DMS153 treated with DMSO at 0.1 percent for 48 hours (cell line): Measurements from ENCODE around the gene DBF4B.

ENCODE experiments used
- DNase-seq: peaks from one replicate; lab custom pipeline; 2025; ENCODE audit not compliant: unreplicated experiment; lab: John Stamatoyannopoulos, UW

DBF4B gene

DNA sequence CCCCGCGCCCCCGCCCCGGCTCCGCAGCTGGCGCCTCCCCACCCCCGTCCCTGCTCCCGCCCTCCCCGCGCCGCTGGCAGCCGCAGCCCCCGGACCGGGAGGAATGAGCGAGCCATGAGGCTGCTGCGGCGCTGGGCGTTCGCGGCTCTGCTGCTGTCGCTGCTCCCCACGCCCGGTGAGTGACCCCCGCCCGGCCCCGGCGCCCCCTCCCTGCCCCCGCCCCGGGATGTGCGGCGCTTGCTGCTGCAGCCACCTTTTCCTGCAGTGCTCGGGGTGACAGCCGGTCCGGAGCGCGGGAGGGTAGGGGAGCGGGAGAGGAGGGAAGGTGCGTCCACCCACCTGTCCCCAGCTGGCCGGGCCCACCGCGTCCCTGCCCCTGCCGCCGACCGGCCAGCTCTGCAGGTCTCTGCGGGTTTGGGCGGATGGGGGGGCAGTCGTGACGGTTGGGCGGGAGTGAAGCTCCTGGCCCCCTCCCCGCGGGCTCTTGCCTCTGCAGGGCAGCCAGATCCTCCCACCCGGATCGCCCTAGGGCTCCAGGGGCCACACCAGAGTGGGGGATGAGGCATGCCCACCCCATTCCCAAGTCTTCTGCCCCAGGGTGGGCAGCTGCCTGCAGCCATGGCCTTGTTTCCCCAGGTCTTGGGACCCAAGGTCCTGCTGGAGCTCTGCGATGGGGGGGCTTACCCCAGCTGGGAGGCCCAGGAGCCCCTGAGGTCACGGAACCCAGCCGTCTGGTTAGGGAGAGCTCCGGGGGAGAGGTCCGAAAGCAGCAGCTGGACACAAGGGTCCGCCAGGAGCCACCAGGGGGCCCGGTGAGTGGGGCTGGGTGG is 50.8 kb downstream of the DBF4B start:
- no peak for DNase-seq

GRCh38 chr17:44759916-44760243 is 51.4 kb downstream of the DBF4B start:
- DNase-seq, result no peak

GRCh38 chr17:44760474-44761308 is 52.2 kb downstream of the DBF4B start:
- DNase-seq, result no peak

DNA sequence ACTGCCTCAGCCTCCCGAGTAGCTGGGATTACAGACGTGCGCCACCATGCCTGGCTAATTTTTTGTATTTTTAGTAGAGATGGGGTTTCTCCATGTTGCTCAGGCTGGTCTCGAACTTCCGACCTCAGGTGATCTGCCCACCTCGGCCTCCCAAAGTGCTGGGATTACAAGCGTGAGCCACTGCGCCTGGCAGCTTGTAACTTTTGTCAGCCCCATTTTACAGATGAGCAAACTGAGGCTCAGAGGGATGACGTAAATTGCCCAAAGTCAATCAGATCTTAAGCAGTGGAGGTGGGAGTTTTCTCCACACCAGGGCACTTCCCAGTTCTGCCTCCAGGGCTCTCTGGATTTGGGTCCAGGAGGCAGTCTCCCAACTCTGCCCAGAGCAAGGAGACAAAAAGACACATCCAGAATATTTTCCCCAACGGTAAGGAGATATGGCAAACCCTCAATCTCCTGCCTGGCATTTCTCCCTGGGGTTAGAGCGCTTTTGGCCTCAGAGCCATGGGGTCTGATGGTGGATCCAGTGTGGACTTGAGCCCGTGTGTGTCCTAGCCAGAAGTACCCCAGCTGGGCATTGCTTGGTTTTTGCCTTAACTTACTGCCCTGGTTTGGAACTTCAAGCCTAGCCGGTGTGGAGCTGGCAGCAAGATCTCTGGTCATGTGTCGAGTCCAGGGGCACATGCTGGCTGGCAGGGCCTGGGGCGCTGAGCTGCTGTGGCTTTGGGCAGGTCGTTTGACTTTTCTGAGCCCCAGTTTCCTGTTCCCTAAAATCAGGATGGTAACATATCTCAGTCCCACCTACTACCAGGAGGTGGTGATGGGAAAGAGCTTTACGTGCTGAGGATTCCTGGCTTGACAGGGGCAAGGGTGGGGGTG is 53.7 kb downstream of the DBF4B start:
- DNase-seq, result no peak

DNA sequence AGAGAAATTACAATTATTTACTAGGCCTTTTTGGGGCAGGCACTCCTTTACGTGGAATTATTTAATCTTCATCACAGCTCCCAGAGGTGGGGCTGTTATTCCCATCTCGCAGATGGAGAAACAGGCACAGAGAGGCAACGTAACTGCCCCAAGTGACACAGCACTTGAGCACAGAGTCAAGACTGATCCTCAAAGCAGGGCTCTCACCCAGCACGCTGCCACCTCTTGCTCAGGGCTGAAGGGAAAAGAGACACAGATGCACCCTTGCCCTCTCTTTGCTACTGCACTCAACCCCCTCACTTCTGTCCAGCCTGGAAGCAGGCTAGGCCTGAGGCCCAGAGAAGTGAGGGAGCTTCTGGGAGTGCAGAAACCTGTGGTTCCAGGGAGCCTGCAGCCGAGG is 54.7 kb downstream of the DBF4B start:
- no peak for DNase-seq

DNA sequence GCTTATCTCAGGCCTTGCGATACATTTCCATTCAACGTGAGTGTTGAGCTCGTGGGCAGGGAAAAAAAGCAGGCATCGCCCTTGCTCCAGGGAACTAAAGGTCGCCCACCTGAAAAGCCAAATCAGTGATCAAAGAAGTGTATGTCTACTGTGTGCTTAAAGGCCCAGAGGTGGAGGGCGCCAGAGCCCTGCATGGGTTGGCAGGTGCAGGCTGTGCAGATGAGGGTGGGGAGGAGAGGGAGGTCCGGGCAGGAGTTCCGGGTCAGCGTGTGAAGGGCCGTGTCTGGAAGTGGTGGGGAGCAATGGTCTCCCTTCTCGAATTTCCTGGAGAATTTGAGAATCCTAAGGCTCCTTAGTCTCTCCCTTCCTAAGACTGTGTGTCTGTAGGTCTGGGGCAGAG is 57.5 kb downstream of the DBF4B start:
- DNase-seq, result no peak

GRCh38 chr17:44766409-44767038 is 58.1 kb downstream of the DBF4B start:
- no peak for DNase-seq

DNA sequence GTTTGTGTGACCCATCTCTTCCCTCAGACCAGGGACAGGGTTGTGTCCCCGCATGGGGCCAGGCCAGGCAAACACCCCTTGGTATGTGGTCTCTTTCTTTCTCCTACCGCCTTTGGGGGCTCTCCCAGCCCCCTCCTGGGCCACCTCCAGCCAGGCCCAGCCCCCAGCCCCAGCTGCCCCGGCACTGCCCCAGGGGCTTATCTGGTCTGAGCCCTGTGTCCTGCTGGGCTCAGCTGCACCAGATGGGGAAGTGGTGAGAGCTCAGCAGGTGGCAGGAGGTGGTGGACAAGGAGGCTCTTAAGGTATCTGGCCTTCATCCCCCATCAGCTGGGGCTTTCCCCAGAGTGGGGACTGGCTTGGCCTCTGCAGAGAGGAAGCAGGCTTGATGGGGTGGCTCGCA is 59.0 kb downstream of the DBF4B start:
- no peak for DNase-seq

DNA sequence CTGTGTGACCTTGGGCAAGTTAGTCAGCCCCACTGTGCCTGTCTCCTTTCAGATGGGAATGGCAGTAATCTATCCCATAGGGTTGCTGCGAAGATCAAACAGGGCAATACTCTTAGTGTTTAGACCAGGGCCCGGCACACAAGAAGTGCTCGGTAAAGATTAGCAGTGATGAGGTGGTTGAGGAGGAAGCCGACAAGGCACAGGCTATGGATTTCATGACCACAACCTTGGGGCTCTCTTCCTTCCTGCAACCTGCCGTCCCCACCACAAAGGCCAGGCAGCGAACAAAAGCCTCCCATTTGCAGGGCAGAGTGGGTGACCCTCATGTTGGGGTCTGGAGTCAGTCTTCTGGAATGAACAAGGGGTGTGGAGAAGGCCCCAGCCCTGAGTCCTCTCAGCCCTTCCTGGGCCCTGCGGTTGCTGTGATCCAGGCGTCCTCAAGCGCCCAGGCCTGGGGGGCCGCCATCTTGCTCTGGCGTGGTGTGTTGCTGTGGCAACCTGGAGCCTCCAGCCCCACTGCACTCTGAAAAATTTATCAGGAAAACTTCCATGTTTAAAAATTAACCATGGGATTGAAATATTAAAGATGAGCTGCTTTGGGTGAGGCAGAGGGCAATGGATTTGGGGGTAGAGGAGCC is 60.2 kb downstream of the DBF4B start:
- no peak for DNase-seq

- no peak for DNase-seq
Measured at GRCh38 chr17:44769230-44769629, 60.8 kb downstream of the DBF4B start.

- no peak for DNase-seq
Measured at GRCh38 chr17:44769647-44770084, 61.2 kb downstream of the DBF4B start.

DNA sequence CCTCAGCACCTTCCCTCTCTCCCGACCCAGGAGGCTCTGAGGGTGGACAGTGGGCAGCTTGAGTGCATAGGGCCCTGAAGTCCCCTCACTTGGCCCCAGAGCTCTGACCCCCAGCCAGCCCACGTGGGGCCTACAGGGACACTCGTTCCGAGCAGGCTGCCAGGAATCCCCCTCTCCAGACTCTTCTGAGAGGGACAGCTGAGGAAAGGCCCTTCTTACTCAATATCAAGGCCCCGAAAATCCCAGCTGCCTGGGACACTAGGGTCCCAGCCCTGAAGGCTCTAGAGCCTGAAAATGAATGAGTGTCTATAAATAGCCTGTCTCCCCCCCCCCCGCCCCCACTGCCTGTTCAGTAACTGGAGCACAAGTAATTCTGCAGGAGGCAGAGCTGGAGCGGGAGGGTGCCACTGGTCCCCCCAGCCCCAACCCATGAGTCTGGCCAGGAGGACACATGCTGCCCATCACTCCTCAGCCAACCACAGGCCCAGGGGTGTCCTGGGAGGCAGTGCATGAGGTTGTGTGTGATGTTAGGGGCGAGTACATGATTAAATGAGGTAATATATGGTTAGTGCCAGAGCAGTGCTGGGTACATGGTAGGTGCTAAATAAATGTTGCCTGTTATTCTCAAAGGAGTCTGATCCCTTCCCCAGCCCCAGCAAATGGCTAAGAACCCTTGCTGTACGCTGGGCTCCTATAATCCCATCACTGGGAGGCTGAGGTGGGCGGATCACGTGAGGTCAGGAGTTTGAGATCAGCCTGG is 61.9 kb downstream of the DBF4B start:
- DNase-seq, result no peak

DNA sequence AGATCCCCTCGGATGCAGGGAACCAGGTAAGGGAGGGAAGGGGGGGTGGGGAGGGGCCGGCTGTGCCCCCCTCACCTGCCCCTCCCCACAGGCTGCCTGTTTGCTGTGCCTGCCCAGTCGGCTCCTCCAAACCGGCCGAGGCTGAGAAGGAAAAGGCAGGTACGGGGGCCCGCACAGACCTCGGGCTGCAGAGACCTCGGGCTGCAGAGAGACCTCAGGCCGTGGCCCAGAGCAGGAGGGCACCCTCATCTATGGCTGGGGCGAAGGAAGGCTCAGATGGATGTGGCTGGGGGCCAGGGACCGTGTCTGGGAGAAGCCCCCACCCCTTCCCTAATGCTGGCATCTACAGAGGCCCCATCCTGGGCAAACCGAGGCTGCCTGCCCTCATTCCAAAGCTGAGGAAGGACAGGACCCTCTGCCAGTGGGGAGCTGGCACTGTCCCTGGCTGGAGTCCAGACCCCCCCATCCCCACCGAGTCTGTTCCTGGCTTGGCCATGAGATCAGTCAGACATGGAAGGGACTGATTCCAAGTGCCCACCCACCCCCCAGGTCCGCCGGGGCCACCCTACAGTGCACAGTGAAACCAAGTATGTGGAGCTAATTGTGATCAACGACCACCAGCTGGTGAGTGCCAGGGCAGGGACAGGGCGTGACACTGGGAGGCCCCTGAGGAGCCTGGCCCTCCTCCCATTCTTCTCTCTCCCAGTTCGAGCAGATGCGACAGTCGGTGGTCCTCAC is 64.0 kb downstream of the DBF4B start:
- no peak for DNase-seq

GRCh38 chr17:44773140-44773539 is 64.7 kb downstream of the DBF4B start:
- DNase-seq, result no peak

- peak; percentile 70 for DNase-seq
Measured at GRCh38 chr17:44774271-44775135, 66.0 kb downstream of the DBF4B start.

DNA sequence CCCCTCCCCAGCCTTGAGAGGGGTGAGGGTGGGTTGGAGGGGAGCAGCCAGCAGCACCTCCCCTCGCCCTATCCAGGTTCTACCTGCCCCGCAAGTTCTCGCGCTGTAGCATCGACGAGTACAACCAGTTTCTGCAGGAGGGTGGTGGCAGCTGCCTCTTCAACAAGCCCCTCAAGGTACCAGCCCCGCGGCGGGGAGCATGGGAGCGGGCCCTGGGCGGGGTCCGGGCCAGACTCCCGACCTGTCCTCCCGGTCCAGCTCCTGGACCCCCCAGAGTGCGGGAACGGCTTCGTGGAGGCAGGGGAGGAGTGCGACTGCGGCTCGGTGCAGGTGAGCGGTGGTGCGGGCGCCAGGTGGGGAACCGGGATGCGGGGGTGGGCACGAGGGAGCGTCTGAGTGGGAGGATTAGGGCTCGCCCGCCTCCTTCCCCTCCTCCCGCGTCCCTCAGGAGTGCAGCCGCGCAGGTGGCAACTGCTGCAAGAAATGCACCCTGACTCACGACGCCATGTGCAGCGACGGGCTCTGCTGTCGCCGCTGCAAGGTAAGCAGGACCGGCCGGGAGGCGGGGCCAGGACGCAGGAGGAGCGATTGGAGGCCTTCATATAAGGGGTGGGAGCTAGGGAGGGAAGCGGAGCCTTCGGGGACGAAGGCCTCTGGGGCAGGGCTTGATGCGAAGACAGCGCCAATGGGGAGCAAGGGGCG is 66.8 kb downstream of the DBF4B start:
- DNase-seq, result peak; percentile 91

GRCh38 chr17:44775838-44776621 is 67.6 kb downstream of the DBF4B start:
- no peak for DNase-seq
